Neural progenitor cell (in vitro differentiated cells): ENCODE results near the gene QRICH1.

Experiments
- EZH2 ChIP-seq: fragments of 200-600 bp; sonication (generic); IDR thresholded peaks from 2 replicates; pipeline ENCODE4 v1.6.1; 2017; ENCODE audit warnings: antibody characterized with exemption, mild to moderate bottlenecking, moderate library complexity
- TF ChIP-seq, protein P1 (sequence below): fragments of 200-600 bp; sonication (generic); IDR thresholded peaks from 2 replicates; pipeline ENCODE4 v1.5.1; 2017; ENCODE audit warnings: antibody characterized with exemption, mild to moderate bottlenecking

- TF ChIP-seq EZH2: no peak
- TF ChIP-seq, protein P1, sequence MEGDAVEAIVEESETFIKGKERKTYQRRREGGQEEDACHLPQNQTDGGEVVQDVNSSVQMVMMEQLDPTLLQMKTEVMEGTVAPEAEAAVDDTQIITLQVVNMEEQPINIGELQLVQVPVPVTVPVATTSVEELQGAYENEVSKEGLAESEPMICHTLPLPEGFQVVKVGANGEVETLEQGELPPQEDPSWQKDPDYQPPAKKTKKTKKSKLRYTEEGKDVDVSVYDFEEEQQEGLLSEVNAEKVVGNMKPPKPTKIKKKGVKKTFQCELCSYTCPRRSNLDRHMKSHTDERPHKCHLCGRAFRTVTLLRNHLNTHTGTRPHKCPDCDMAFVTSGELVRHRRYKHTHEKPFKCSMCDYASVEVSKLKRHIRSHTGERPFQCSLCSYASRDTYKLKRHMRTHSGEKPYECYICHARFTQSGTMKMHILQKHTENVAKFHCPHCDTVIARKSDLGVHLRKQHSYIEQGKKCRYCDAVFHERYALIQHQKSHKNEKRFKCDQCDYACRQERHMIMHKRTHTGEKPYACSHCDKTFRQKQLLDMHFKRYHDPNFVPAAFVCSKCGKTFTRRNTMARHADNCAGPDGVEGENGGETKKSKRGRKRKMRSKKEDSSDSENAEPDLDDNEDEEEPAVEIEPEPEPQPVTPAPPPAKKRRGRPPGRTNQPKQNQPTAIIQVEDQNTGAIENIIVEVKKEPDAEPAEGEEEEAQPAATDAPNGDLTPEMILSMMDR: no peak
These were observed 87.9 kb downstream of the QRICH1 start for GRCh38 chr3:49005998-49006397.
